ENCODE measurements around the gene PNMA6E.

PNMA6E gene

GRCh38 chrX:153438532-153438931 is 37.4 kb upstream of the PNMA6E start:
- in situ Hi-C loops (cut with MboI; ENCODE audit: low sequenced_read_pairs) = no loop called here

GRCh38 chrX:153435845-153436244 is 34.7 kb upstream of the PNMA6E start:
- in situ Hi-C loops (cut with MboI; ENCODE audit: low sequenced_read_pairs) = no loop called here

GRCh38 chrX:153434801-153435200 is 33.7 kb upstream of the PNMA6E start:
- in situ Hi-C loops (cut with MboI; ENCODE audit: low sequenced_read_pairs) = no loop called here

GRCh38 chrX:153433781-153434285 is 32.7 kb upstream of the PNMA6E start:
- in situ Hi-C loops (cut with MboI; ENCODE audit: low sequenced_read_pairs) = no loop called here

GRCh38 chrX:153433161-153433680 is 32.1 kb upstream of the PNMA6E start:
- in situ Hi-C loops (cut with MboI; ENCODE audit: low sequenced_read_pairs) = no loop called here

- in situ Hi-C loops (cut with MboI; ENCODE audit: low sequenced_read_pairs) = no loop called here
Observed at GRCh38 chrX:153430796-153431195, 29.6 kb upstream of the PNMA6E start.

GRCh38 chrX:153426204-153426603 is 25.1 kb upstream of the PNMA6E start:
- in situ Hi-C loops (cut with MboI; ENCODE audit: low sequenced_read_pairs) = no loop called here

- in situ Hi-C loops (cut with MboI; ENCODE audit: low sequenced_read_pairs) = no loop called here
Observed at GRCh38 chrX:153423652-153424051, 22.5 kb upstream of the PNMA6E start.

- in situ Hi-C loops (cut with MboI; ENCODE audit: low sequenced_read_pairs) = no loop called here
Observed at GRCh38 chrX:153421856-153422255, 20.7 kb upstream of the PNMA6E start.

- in situ Hi-C loops (cut with MboI; ENCODE audit: low sequenced_read_pairs) = no loop called here
Observed at GRCh38 chrX:153420851-153421599, 19.9 kb upstream of the PNMA6E start.

GRCh38 chrX:153417637-153418036 is 16.5 kb upstream of the PNMA6E start:
- in situ Hi-C loops (cut with MboI; ENCODE audit: low sequenced_read_pairs) = no loop called here

GRCh38 chrX:153416781-153417450 is 15.8 kb upstream of the PNMA6E start:
- in situ Hi-C loops (cut with MboI; ENCODE audit: low sequenced_read_pairs) = no loop called here

- in situ Hi-C loops (cut with MboI; ENCODE audit: low sequenced_read_pairs) = no loop called here
Observed at GRCh38 chrX:153414856-153415510, 13.8 kb upstream of the PNMA6E start.

GRCh38 chrX:153413731-153414130 is 12.6 kb upstream of the PNMA6E start:
- in situ Hi-C loops (cut with MboI; ENCODE audit: low sequenced_read_pairs) = no loop called here

- in situ Hi-C loops (cut with MboI; ENCODE audit: low sequenced_read_pairs) = no loop called here
Observed at GRCh38 chrX:153412746-153413720, 11.9 kb upstream of the PNMA6E start.

- in situ Hi-C loops (cut with MboI; ENCODE audit: low sequenced_read_pairs) = no loop called here
Observed at GRCh38 chrX:153411988-153412574, 10.9 kb upstream of the PNMA6E start.

- in situ Hi-C loops (cut with MboI; ENCODE audit: low sequenced_read_pairs) = no loop called here
Observed at GRCh38 chrX:153411255-153411987, 10.3 kb upstream of the PNMA6E start, which contains the start of gene ZFP92. TSS of gene ZFP92 (plus strand) at chrX:153411472. CDS start at chrX:153418323, 6,851 bp downstream.

- in situ Hi-C loops (cut with MboI; ENCODE audit: low sequenced_read_pairs) = no loop called here
Observed at GRCh38 chrX:153410888-153411254, 9.7 kb upstream of the PNMA6E start.

GRCh38 chrX:153410373-153410772 is 9.2 kb upstream of the PNMA6E start:
- in situ Hi-C loops (cut with MboI; ENCODE audit: low sequenced_read_pairs) = no loop called here

Measured in hTERT RPE-1 (cell line).